ENCODE results near the gene PTTG1IP. TPM values are rescaled to one million over a fixed set of nuclear protein-coding genes. Genes with fewer than 3 reads are reported as not detected.

Gene PTTG1IP
- total RNA-seq, 2 experiments from 2014 or later = 38.9 to 58.1 TPM

DNA sequence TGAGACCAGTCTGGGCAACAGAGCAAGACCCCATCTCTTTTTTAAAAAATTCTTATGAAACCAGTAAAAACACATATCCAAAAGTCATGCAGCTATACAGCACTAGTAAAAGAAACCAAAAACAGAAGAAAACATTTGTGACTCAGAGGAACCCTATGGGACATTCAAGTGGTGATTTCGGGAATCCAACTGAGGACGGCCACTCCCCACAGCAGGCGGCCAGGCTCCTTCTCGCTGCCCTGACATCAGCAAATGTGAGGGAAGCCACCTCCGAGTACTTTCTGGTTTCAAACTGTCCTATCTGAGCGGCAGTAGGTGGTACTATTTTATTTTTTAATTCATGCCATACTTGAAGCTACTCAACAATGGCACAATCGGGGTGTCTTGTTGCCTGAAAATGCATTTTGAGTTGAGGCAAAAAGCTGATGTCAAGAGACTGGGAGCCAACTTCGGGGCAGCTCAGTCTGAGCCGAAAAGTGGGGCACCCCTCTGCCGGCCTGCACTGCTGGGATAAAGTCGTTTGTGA lies 58.9 kb downstream of the PTTG1IP start:
- H3K79me2 ChIP-seq (ENCODE audit: insufficient read depth, low read depth, low read length) = peaks cover 13% of the 10 kb centered on the region; the same call in 1 of the 2 replicates
- DNase-seq (ENCODE audit: low spot score) = no peak
- no peak overlapping the region for H2AFZ ChIP-seq (ENCODE audit: low read length)
- H3K4me1 ChIP-seq (ENCODE audit: insufficient read depth, low read length, poor library complexity, severe bottlenecking) = peaks cover 6% of the 10 kb centered on the region
- H3K9me3 ChIP-seq (ENCODE audit: low read length) = no peaks in the 10 kb centered on the region
- no peak for TF ChIP-seq EZH2phosphoT487 (IDR thresholded peaks at IDR 0.05; ENCODE audit: borderline replicate concordance, low read depth, low read length)
- TF ChIP-seq, protein P1, sequence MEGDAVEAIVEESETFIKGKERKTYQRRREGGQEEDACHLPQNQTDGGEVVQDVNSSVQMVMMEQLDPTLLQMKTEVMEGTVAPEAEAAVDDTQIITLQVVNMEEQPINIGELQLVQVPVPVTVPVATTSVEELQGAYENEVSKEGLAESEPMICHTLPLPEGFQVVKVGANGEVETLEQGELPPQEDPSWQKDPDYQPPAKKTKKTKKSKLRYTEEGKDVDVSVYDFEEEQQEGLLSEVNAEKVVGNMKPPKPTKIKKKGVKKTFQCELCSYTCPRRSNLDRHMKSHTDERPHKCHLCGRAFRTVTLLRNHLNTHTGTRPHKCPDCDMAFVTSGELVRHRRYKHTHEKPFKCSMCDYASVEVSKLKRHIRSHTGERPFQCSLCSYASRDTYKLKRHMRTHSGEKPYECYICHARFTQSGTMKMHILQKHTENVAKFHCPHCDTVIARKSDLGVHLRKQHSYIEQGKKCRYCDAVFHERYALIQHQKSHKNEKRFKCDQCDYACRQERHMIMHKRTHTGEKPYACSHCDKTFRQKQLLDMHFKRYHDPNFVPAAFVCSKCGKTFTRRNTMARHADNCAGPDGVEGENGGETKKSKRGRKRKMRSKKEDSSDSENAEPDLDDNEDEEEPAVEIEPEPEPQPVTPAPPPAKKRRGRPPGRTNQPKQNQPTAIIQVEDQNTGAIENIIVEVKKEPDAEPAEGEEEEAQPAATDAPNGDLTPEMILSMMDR (conservative IDR thresholded peaks at IDR 0.05; ENCODE audit: low read length) = no peak
- CTCF ChIA-PET (ENCODE audit: unreplicated experiment) = interaction anchor here (0.6 kb wide), 1 partner anchor 61 kb away, joined by 3 read pairs; no protein-coding TSS in a partner anchor
- no peak overlapping the region for H3K27ac ChIP-seq (ENCODE audit: low read depth, low read length, poor library complexity, severe bottlenecking)
- no peak overlapping the region for H3K4me2 ChIP-seq (ENCODE audit: low read length)
- no TSS peak for BruUV-seq (replicated peaks)
- peaks cover 25% of the 10 kb centered on the region; the same call in 1 of the 2 replicates for H3K36me3 ChIP-seq (ENCODE audit: insufficient read depth, low read length)
- POLR2A ChIA-PET = no interaction called here
- no peak overlapping the region for H3K4me3 ChIP-seq (ENCODE audit: low read depth, low read length, poor library complexity, severe bottlenecking)
- H3K9me2 ChIP-seq (ENCODE audit: insufficient read depth, low read length) = no peaks in the 10 kb centered on the region
- H4K20me1 ChIP-seq (ENCODE audit: insufficient read depth, low read length) = peaks cover 4% of the 10 kb centered on the region; the same call in 1 of the 2 replicates
- intact Hi-C loops (cut with micrococcal nuclease; ENCODE audit: unreplicated experiment) = loop anchor here (5.0 kb wide), 1 partner anchor 118 kb away; no protein-coding TSS in a partner anchor

DNA sequence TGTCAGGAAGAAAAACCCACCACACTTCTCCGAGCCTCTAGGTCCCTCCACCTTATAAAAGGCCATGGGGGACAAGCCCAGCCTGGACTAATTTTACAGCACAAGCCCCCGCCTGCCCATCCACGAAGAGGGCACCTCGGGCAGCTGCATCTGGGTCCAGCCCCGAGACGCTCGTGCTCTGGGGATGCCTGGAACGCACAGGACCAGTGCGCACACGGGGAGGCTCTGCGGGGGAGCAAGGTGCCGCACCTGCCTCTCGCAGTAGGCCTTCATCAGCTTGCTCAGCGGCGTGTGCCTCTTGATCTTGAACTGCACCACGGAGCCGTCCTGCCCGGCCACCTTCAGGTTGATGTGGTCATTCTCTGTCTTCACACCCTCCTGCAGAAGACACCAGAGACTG lies 59.8 kb downstream of the PTTG1IP start:
- intact Hi-C loops (cut with micrococcal nuclease; ENCODE audit: unreplicated experiment) = no loop called here
- no peak for DNase-seq (ENCODE audit: low spot score)
- Histone ChIP-seq H3K9me2 (ENCODE audit: insufficient read depth, low read length) (no peaks in the 10 kb centered on the region), H3K27ac (ENCODE audit: low read depth, low read length, poor library complexity, severe bottlenecking) (no peak overlapping the region), H3K9me3 (ENCODE audit: low read length) (no peaks in the 10 kb centered on the region), H3K4me3 (ENCODE audit: low read depth, low read length, poor library complexity, severe bottlenecking) (no peak overlapping the region), H3K79me2 (ENCODE audit: insufficient read depth, low read depth, low read length) (peaks cover 13% of the 10 kb centered on the region; the same call in 1 of the 2 replicates), H2AFZ (ENCODE audit: low read length) (no peak overlapping the region), H3K4me2 (ENCODE audit: low read length) (no peak overlapping the region), H4K20me1 (ENCODE audit: insufficient read depth, low read length) (peaks cover 4% of the 10 kb centered on the region; the same call in 1 of the 2 replicates), H3K36me3 (ENCODE audit: insufficient read depth, low read length) (peaks cover 33% of the 10 kb centered on the region; the same call in 1 of the 2 replicates), H3K4me1 (ENCODE audit: insufficient read depth, low read length, poor library complexity, severe bottlenecking) (peaks cover 6% of the 10 kb centered on the region)
- ChIA-PET POLR2A (no interaction called here), CTCF (ENCODE audit: unreplicated experiment) (no interaction called here)
- TF ChIP-seq, protein P1 (conservative IDR thresholded peaks at IDR 0.05; ENCODE audit: low read length) = no peak
- TF ChIP-seq EZH2phosphoT487 (IDR thresholded peaks at IDR 0.05; ENCODE audit: borderline replicate concordance, low read depth, low read length) = no peak
- no TSS peak for BruUV-seq (replicated peaks)

DNA sequence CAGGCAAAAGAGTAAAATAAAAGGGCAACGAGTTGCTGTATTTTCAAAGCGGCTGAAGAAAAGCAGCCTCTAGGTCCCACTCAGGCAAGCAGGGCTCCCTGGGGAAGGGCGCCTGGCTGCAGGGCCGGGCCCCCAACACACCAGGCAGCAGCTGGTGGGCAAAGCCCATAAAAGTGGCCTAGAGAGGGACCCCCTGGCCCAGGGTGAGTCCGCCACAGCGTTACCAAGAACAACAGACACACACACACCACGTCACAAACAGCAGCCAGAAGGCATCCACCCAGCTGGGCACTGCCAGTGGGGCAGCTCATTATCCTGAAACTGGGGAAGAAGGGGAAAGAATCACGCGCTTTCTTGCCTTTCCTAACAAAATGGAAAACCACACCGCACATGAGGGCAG lies 60.3 kb downstream of the PTTG1IP start:
- no peak overlapping the region for H3K4me3 ChIP-seq (ENCODE audit: low read depth, low read length, poor library complexity, severe bottlenecking)
- ChIA-PET POLR2A (no interaction called here), CTCF (ENCODE audit: unreplicated experiment) (no interaction called here)
- H3K9me2 ChIP-seq (ENCODE audit: insufficient read depth, low read length) = no peaks in the 10 kb centered on the region
- peaks cover 37% of the 10 kb centered on the region; the same call in 1 of the 2 replicates for H3K36me3 ChIP-seq (ENCODE audit: insufficient read depth, low read length)
- peaks cover 4% of the 10 kb centered on the region; the same call in 1 of the 2 replicates for H4K20me1 ChIP-seq (ENCODE audit: insufficient read depth, low read length)
- no peak for TF ChIP-seq EZH2phosphoT487 (IDR thresholded peaks at IDR 0.05; ENCODE audit: borderline replicate concordance, low read depth, low read length)
- TF ChIP-seq, protein P1 (conservative IDR thresholded peaks at IDR 0.05; ENCODE audit: low read length) = no peak
- no peak overlapping the region for H3K4me2 ChIP-seq (ENCODE audit: low read length)
- H3K27ac ChIP-seq (ENCODE audit: low read depth, low read length, poor library complexity, severe bottlenecking) = no peak overlapping the region
- H2AFZ ChIP-seq (ENCODE audit: low read length) = no peak overlapping the region
- H3K4me1 ChIP-seq (ENCODE audit: insufficient read depth, low read length, poor library complexity, severe bottlenecking) = peaks cover 6% of the 10 kb centered on the region
- H3K9me3 ChIP-seq (ENCODE audit: low read length) = no peaks in the 10 kb centered on the region
- intact Hi-C loops (cut with micrococcal nuclease; ENCODE audit: unreplicated experiment) = no loop called here
- no TSS peak for BruUV-seq (replicated peaks)
- DNase-seq (ENCODE audit: low spot score) = no peak
- H3K79me2 ChIP-seq (ENCODE audit: insufficient read depth, low read depth, low read length) = peaks cover 13% of the 10 kb centered on the region; the same call in 1 of the 2 replicates

Measured in OCI-LY7 (cell line).